Hepatic stellate cell (primary cell): Measurements from ENCODE around the gene C16orf87.
A peak's percentile ranks its signal among the peaks of the same experiment; 100 is the strongest.

Source experiments
- DNase-seq: peaks from one replicate; pipeline ENCODE4 v3.0.0; 2011; ENCODE audit warnings: low spot score

C16orf87 gene

DNA sequence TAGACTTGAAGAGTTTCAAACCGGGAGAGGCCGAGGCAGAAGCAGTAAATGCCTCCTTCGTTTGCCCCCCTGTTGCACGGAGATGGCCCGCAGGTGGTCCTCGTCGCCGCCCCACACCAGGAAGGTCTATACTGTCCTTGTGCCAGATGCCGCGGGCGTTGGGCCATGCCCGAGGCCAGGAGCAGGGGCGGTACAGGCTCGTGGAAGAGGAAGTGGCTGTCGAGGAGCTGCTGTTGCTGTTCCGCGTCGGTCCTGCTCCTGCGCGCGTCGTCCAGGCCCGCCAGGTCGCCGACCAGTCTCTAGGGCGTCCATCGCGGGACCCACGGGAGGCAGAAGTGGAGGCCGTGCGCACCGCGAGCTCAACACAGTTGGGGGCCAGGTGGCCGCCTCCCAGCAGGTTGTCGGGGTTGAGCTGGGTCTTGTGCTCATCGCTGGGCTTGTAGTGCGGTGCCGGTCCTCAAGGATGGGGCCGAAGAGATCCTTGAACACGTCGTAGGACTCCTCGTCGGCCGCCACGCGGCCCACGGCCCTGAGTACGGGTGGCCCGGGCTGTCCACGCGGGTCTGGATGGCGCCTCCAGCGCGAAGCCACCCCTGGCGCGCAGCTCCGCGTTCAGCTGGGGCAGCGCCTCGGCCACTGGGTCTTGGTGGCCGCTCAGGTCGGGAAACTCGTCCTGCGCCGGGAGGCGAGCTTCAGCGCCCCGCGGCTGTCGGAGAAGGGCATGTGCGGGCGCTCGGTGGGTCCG is 13.1 kb upstream of the C16orf87 start:
- DNase-seq, result no peak

DNA sequence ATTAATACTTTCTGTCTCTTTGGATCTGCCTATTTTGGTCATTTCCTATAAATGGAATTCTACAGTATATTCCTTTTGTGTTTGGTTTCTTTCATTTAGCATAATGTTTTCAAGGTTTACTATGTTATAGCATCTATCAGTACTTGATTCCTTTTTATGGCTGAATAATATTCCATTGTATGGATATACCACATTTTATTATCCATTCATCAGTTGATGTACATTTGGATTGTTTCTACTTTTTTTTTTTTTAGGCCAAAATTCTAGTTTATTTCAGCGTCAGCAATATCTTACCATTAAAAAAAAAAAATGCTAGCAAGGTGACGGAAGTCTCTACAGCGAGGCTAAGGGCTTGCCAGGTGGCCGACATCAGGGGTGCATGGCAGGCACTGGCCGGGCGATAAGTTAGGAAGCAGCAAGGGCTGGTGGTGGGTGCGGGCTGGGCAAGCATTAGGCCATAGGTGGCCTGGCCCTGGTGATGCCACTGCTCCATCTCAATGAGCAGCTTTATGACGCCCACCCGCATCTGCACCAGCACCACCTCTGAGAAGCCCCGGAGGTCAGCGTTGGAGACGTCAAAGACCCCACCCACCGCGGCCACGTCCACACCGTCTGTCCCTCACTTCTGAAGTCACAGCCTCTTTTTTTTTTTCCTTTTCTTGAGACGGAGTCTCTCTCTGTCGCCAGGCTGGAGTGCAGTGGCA is 11.4 kb upstream of the C16orf87 start:
- DNase-seq, result no peak

DNA sequence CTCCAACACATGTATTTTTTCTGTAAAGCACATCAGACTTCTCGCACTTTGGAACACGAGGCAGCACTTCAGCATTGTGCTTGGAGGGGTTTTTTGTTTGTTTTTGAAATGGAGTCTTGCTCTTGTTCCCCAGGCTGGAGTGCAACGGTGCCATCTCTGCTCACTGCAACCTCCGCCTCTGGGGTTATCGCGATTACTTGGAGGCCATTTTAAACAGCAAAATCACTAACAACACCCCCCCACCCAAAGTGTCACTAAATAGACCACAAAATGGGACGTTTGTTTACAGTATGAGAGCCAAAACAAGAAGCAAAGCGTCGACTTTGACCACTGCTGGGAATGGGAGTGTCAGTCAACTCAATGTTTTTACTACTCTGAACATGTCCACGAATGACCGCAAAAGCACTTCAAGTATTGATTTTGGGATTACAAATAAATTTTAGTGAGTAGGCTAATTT is 9.0 kb upstream of the C16orf87 start:
- no peak for DNase-seq

DNA sequence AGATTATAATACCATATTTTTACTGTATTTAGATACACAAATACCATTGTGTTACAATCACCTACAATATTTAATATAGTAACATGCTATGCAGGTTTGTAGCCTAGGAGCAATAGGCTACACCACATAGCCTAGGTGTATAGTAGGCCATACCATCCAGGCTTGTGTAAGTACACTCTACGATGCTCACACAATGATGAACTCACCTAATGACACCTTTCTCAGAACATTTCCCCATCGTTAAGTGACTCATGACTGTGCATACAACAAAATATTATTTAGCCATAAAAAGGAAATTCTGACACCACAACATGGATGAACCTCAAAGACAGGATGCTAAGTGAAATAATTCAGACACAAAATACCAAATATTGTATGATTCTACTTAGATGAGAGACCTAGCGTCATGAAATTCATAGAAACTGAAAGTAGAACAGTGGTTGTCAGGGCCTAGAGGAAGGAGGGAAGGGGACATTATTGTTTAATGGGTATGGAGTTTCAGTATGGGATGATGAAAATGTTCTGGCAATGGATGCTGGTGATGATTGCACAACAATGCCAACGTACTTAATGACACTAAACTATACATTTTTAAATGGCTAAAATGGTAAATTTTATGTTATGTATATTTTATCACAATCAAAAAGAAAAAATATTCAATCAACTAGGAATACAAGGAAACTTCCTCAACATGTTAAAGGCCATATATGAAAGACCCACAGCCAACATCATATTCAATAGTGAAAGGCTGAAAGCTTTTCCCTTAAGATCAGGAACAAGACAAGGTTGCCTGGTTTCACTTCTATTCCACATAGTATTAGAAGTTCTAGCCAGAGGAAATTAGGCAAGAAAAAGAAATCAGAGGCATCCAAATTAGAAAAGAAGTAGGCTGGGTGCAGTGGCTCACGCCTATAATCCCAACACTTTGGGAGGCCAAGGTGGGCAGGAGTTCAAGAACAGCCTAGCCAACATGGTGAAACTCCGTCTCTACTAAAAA is 5.9 kb upstream of the C16orf87 start:
- no peak for DNase-seq

DNA sequence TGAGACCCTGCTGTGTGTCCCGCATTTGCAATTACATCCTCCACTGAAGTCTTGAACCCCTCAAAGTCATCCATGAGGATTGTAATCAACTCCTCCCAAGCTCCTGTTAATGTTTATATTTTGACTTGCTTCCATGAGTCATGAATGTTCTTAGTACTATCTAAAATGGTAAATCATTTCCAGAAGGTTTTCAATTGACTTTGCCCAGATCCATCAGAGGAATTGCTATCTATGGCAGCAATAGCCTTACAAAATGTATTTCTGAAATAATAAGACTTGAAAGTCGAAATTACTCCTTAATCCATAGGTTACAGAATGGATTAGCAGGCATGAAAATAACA is 2.5 kb upstream of the C16orf87 start:
- DNase-seq, result no peak

DNA sequence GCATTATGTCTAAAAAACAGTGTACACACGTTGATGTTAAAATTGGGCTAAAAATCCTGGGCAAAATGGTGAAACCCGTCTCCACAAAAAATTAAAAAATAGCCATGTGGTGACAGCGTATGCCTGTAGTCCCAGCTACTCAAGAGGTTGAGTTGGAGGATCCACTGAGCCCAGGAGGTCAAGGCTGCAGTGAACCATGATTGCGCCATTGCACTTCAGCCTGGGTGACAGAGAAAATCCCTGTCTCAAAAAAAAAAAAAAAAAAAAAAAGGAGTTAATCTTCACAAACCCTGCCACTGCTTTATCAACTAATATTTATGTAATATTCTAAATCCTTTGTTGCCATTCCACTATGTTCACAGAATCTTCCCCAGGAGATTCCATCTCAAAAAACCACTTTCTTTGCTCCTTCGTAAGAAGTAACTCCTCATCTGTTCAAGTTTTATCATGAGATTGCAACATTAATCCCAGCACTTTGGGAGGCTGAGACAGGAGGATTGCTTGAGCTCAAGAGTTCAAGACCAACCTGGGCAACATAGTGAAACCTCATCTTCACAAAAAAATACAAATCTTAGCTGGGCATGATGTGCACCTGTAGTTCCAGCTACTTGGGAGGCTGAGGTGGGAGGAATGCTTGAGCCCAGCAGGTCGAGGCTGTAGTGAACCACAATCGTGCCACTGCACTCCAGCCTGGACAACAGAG is 1.9 kb upstream of the C16orf87 start:
- no peak for DNase-seq

DNA sequence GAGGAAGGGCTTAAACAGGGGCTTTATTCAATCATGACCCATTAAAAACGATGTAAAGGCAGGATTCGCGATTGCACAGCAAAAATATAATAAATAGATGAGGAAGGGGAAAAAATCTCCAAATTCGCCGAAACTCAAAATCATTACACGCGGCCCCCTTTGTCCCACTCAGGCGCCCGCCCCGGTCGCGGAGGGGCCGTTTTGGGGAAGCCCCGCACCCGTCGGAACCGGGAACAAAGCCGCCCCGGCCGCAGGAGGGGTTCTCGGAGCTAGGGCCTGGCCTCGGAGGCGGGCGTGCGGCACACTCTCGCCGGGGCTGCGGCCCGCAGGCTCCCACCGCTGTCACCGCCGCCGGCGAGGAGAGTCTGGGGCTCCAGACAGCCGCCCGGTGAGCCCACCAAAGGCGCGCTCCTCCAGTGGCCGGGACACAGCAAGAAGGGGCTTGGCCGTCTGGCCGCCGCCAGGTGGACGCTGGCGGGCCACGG is 521 bp downstream of the C16orf87 start:
- no peak for DNase-seq

DNA sequence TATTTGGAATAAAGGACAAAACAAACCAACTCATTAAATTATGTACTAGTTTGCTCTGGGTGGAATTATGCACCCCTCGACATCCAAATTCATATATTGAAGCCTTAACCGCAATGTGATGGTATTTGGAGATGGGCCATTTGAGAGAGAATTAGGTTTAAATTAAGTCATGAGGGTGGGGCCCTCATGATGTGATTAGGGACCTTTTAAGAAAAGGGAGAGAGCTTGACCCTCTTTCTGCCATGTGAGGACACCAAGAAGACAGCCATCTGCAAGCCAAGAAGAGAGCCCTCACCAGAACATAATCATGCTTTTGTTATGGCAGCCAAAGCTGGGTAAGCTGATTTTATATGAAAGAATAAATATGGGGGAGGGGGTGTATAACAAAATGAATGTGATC is 2.0 kb downstream of the C16orf87 start:
- DNase-seq, result no peak

DNA sequence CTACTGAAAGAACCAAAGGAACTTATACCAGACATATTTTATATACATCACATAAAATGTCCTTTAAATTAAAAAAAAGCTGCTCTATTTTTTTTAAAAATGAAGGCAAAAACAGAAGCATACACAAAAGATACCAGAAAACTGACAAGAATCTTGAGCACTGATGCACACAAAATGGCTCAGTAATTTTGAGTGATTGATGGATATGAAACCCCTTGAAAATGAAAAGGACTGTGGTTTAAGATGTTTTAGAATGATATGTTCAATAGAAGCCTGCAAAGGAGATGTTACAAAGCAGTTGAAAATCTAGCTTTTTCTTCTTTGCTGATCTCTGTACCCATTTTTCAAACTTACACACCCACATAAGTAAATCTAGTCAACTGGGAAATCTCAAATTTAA is 2.7 kb downstream of the C16orf87 start:
- no peak for DNase-seq

DNA sequence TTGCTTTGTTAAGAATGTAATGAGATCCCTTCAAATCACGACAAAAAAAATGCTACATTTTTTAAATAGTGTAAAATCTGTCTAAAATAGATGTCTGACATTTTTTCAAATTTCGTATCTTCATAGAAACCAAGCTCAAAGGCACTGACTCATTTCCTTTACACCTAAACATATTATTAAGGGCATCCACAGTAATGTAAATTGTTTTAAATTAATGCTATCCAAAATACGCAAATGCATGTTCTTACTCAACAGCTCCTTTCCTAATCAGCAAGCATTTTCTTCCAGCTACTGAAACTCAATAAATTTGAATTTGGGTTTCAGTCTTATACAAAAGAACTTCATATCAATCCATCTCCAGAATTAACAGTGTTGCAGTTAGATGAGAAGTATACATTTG is 4.3 kb downstream of the C16orf87 start:
- DNase-seq, result no peak

DNA sequence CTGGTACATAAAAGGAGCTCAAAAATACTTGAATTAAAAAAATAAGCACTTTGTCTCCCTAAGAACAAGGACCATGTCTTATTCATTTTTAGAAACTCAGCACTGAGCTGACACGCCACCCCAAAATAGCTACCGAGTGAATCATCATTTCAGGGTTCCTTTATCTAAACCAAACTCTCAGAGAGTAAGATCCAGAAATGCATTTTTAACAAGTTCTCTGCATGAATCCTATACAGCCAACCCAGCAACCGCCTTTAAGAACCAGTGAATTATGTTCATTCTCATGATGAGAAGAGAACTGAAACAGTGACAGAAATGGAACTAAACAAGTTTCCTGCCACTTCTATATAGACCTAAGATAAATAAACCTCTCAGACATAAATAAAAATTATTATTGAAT is 8.7 kb downstream of the C16orf87 start:
- DNase-seq, result peak; percentile 54

DNA sequence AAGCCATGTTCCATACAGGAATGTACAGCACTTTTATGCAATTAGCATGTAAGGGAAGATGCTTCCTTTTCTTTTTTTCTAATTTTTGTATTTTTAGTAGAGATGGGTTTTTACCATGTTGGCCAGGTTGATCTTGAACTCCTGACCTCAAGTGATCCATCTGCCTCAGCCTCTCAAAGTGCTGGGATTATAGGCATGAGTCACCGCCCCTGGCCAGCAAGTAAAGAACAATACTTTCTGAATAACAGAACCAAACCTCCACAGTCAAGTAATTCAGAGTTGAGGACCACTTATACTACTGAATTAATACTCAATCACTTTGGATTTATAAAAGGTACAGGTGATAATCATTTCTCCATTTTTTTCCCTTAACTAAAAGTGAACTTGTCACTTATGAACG is 13.0 kb downstream of the C16orf87 start:
- DNase-seq, result no peak

DNA sequence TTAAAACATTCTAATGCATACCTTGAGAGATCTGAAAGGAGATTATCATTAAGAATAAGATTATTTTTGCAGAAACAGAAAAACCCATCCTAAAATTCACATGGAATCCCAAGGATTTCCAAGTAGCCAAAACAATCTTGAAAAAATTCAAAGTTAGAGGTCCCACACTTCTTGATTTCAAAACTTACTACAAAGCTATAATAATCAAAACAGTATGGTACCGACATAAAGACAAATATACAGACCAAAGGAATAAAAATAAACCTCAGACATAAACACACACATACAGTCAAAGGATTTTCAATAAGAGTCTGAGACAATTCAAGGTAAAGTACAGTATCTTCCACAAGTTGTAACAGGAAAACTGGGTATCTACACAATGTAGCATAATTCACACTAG is 16.2 kb downstream of the C16orf87 start:
- DNase-seq, result no peak

DNA sequence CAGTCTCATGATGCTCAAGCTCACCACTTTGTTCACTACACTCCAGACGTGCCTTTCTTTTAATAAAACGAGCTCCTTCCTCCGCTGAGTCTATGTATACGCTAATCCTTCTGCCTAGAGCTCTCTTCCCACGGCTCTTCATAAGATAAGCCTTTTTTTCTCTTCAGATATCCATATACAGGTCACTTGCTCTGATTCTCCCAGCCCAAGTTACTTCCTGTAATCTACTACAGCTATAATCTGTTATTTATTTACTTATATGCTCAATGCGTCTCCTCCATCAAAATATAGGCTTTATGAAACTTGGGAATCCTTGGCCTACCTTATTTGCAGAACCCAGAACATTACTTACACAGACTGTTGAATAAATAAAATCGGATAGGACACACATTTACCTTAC is 17.4 kb downstream of the C16orf87 start:
- DNase-seq, result no peak

DNA sequence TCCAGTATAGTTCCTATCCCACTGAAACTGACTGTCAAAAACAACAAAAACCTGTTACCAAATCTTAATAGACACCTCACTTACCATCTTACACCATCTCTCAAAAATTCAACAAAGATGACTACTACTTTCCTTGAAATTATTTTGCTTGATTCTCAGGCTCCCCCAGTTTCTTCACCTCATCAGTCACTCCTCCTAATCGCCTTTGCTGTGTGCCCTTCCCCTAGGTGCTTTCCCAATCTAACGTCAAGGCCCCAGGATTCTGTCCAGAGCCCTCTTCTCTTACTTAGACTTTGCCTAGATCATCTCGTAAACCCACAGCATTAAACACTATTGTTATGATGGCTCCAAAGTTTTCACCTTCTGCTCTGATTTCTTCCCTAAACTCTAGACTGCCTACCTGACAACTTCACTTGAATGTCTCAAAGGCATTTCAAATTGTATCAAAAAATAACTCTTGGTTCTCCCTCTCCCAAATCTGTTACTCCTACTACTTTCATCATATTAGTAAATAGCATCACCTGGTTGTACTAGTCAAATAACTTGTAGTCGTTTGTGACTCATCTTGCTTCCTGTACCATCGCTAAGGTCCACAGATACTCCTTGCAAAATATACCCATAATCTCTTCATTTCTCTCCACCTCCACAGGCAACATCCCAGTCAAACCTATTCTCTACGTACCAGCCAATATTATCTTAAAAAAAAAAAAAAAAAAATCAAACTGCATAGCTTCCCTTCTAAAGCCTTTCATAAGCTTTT is 18.0 kb downstream of the C16orf87 start:
- DNase-seq, result no peak

DNA sequence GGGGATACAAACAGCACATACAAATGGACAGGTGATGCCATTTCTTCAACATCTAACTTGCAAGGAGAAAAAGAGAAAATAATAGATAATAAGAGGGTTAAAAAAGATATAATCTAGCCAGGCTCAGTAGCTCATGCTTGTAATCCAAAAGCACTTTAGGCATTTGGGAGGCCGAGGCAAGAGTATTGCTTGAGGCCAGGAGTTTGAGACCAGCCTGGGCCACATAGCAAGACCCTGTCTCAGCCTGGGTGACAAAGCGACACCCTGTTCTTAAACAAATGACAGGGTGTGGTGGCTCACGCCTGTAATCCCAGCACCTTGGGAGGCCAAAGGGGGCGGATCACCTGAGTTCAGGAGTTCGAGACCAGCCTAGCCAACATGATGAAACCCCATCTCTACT is 19.3 kb downstream of the C16orf87 start:
- no peak for DNase-seq

DNA sequence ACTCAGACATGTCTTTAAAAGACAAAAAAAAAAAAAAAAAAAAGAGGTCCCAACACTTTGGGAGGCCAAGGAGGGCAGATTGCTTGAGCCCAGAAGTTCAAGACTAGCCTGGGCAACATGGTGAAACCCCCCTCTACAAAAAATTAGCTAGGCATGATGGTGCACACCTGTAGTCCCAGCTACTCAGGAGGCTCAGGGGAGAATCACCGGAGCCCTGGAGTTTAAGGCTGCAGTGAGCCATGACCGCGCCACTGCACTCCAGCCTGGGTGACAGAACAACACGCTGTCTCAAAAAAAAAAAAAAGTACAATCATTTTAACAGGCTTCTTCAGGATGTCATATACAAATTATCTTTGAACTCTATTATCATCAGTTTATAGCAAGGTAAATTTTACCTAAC is 22.0 kb downstream of the C16orf87 start:
- DNase-seq, result no peak

DNA sequence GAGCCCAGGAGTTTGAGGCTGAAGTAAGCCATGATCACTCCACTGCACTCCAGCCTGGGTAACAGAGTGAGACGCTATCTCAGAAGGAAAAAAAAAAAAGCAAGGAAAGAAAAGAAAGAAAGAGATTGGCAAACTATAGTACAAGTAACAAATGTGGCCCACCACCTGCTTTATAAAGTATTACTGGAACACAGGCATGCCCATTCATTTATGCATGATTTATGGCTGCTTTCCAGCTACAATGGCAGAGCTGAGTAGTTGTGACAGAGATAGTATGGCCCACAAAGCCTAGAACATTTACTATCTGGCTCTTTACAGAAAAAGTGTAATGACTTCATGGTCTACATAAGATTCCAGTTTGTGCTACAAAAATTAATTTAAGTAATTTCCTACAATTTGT is 23.6 kb downstream of the C16orf87 start:
- no peak for DNase-seq

DNA sequence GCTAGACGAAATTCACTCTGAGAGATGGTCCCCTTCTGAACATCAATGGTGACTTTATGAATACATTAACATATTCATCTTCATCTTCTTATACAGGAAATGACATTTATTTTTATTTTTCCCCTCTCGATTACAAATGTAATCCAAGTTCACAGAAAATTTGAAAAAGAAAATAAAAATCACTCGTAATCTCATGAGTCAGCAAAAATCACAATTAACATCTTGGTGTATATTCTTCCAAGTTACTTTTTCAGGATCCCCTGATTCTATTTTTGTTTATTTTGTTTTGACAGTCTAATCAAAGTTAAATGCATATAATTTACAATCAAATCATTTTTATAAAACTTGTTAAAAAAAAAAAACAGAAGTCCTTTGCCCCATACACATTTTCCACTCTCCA is 27.6 kb downstream of the C16orf87 start:
- DNase-seq, result no peak

DNA sequence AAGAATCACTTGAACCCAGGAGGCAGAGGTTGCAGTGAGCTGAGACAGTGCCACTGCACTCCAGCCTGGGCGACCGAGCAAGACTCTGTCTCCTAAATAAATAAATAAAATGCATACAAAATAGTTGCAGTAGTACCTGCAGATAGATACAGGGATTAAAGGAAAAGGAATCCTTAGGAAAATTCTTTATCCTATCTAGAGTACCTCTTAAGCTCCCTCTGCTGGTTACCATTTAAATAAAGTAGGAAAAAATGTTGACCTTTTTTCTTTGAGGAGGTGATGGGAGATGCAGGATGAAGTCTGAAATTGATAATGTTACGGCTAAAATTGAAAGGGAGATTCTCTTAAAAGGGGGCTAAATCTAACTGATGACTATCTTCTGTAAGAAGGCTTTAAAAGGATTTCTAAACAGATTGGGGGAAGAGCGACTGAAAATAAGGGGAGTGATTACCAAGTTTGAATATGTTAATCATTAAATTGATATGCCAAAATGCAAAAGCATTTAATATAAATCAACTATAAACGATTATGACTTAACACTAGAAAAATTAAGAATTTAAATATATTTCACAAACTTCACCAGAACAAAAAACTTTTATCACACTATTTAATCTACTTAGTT is 29.4 kb downstream of the C16orf87 start:
- DNase-seq, result no peak

DNA sequence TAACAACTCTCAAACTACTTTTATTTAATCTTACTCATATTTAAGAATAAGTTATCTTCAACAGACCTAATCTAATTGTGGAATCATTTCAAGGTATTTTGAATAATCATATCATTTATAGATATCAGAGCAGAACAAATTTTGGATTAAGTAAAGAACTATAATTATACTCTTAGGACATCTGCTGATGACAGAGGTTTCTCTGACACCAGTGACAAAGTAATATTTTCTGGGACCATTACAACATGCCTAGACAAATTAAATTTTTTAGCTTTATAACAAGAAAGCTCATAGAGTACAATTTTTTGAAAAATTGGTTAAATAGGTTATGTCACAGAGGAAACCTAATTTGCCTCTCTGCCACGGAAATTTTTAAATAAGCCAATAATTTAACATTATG is 30.5 kb downstream of the C16orf87 start:
- no peak for DNase-seq
